ENCODE results near the gene SLC9A9. TPM values are rescaled to one million over a fixed set of nuclear protein-coding genes. Genes with fewer than 3 reads are reported as not detected.

The SLC9A9 gene
- total and polyA plus RNA-seq, 9 of the 15 experiments (the other 6 are each of a cell fraction or from before 2014, with no cell fraction given) = 0.03 to 0.13 TPM; not detected in 7

DNA sequence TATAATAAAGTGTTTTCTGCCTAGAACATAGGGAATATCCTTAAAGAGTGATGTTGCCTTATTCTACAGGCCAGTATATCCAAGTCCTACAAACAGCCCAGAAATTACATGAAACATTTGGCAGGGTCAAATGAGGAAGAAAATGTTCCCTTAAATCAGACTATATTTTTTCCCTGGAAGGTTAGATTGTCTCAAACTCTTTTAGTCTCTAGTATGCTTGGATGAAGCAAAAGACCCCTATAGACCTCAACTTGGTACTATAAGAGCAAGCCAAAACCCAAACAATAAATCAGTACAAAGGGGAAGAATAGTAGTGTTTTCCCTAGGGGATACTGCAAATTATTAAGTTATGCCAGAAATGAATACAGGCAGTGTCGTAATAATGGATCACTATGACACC is 310.2 kb downstream of the SLC9A9 start:
- ChIA-PET CTCF (ENCODE audit: low intra/inter-chr PET ratio) (no interaction called here), POLR2A (no interaction called here)
- Histone ChIP-seq H3K9ac (ENCODE audit: insufficient read depth in 1 of 2, low read depth in 2 of 2, low read length in 2 of 2) (no peak overlapping the region), H2AFZ (ENCODE audit: low read depth, low read length) (no peak overlapping the region), H3K36me3 (ENCODE audit: control insufficient read depth, insufficient read depth, low read length) (no peaks in the 10 kb centered on the region), H3K4me3 (no peak overlapping the region), H3K4me2 (ENCODE audit: insufficient read depth, low read length) (no peak overlapping the region), H3K9me3 (replicated peaks; ENCODE audit: control insufficient read depth, insufficient read depth, low read depth, low read length) (no peaks in the 10 kb centered on the region), H3K79me2 (ENCODE audit: control insufficient read depth, insufficient read depth, low read length) (no peaks in the 10 kb centered on the region), H3K4me1 (replicated peaks in 1 of 2; ENCODE audit: control insufficient read depth in 2 of 2, insufficient read depth in 2 of 2, low read length in 2 of 2) (no peaks in the 10 kb centered on the region), H3K9me1 (ENCODE audit: control insufficient read depth, insufficient read depth, low read length) (no peaks in the 10 kb centered on the region), H3K27ac (ENCODE audit: extremely low read depth, low read depth, low read length) (no peak overlapping the region), H4K20me1 (replicated peaks; ENCODE audit: control insufficient read depth, insufficient read depth, low read length) (no peaks in the 10 kb centered on the region), H3K27me3 (ENCODE audit: control insufficient read depth in 2 of 2, insufficient read depth in 2 of 2, low read length in 2 of 2) (no peaks in the 10 kb centered on the region)
- TF ChIP-seq KLF16 (IDR thresholded peaks at IDR 0.05) = no peak
- no peak for TF ChIP-seq ARID1B (IDR thresholded peaks at IDR 0.05)
- TF ChIP-seq, protein P1, sequence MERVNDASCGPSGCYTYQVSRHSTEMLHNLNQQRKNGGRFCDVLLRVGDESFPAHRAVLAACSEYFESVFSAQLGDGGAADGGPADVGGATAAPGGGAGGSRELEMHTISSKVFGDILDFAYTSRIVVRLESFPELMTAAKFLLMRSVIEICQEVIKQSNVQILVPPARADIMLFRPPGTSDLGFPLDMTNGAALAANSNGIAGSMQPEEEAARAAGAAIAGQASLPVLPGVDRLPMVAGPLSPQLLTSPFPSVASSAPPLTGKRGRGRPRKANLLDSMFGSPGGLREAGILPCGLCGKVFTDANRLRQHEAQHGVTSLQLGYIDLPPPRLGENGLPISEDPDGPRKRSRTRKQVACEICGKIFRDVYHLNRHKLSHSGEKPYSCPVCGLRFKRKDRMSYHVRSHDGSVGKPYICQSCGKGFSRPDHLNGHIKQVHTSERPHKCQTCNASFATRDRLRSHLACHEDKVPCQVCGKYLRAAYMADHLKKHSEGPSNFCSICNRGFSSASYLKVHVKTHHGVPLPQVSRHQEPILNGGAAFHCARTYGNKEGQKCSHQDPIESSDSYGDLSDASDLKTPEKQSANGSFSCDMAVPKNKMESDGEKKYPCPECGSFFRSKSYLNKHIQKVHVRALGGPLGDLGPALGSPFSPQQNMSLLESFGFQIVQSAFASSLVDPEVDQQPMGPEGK (CRISPR knock-in tag; IDR thresholded peaks at IDR 0.05; ENCODE audit: borderline replicate concordance) = no peak
- no peak for TF ChIP-seq MAZ (CRISPR knock-in tag; conservative IDR thresholded peaks at IDR 0.05 in 1 of 2, IDR thresholded peaks at IDR 0.05 in 1 of 2)
- TF ChIP-seq ZFPM2 (CRISPR knock-in tag; IDR thresholded peaks at IDR 0.05) = no peak
- no peak for TF ChIP-seq ASH1L (IDR thresholded peaks at IDR 0.05; ENCODE audit: borderline replicate concordance, low read depth, partially characterized antibody)
- TF ChIP-seq ZNF217 (CRISPR knock-in tag; IDR thresholded peaks at IDR 0.05) = no peak
- no peak for TF ChIP-seq PHB (CRISPR knock-in tag; IDR thresholded peaks at IDR 0.05)
- no peak for TF ChIP-seq EHMT2 (IDR thresholded peaks at IDR 0.05)
- TF ChIP-seq CEBPB (tag; IDR thresholded peaks at IDR 0.05) = no peak
- TF ChIP-seq, protein P2, sequence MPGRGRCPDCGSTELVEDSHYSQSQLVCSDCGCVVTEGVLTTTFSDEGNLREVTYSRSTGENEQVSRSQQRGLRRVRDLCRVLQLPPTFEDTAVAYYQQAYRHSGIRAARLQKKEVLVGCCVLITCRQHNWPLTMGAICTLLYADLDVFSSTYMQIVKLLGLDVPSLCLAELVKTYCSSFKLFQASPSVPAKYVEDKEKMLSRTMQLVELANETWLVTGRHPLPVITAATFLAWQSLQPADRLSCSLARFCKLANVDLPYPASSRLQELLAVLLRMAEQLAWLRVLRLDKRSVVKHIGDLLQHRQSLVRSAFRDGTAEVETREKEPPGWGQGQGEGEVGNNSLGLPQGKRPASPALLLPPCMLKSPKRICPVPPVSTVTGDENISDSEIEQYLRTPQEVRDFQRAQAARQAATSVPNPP (IDR thresholded peaks at IDR 0.05; ENCODE audit: borderline replicate concordance, insufficient read depth, insufficient read length) = no peak
- no peak for TF ChIP-seq RBM39 (optimal IDR thresholded peaks at IDR 0.05; ENCODE audit: low read depth, low read length)
- FAIRE-seq = no peak
- no peak for DNase-seq (ENCODE audit: extremely low read depth in 1 of 4, low spot score in 3 of 4)
- intact Hi-C loops (cut with micrococcal nuclease) (no loop called here), in situ Hi-C loops (cut with MboI) (no loop called here)
- 0% methylated on average over 1 of the region's 1 CpG for WGBS (ENCODE audit: insufficient coverage, low coverage, missing lambda C conversion rate)
- no peak for ATAC-seq
- no TSS peak for BruUV-seq (replicated peaks)
